Mucosa of descending colon (tissue), 3 donors: ENCODE measurements around the gene PARN. TPM values are rescaled to one million over a fixed set of nuclear protein-coding genes. Genes with fewer than 3 reads are reported as not detected.
"Not testable (repeated sequence)": the region's sequence is repeated elsewhere in the genome, so short reads cannot be mapped to it uniquely, and the experiment has no call there.

Experiments used
- ATAC-seq: fragments of 200-7000 bp; cut with Tn5 transposase; one replicate; pipeline ENCODE4 v1.9.1; 2020; ENCODE audit warnings: mild to moderate bottlenecking, moderate library complexity
- DNase-seq, 3 donors: peaks; one replicate each; pipeline ENCODE4 v3.0.0-alpha.2; 2020
- H3K36me3 ChIP-seq: fragments of 200-600 bp; one replicate; pipeline ENCODE4 v1.8.0; 2021; ENCODE audit warnings: low read depth, mild to moderate bottlenecking
- H3K4me1 ChIP-seq: fragments of 200-600 bp; one replicate; pipeline ENCODE4 v1.8.0; 2021; ENCODE audit warnings: low read depth, mild to moderate bottlenecking
- H3K4me3 ChIP-seq: fragments of 200-600 bp; one replicate; pipeline ENCODE4 v1.8.0; 2021; ENCODE audit warnings: mild to moderate bottlenecking
- H3K9me3 ChIP-seq: fragments of 200-600 bp; one replicate; pipeline ENCODE4 v1.8.0; 2021; ENCODE audit warnings: mild to moderate bottlenecking
- CTCF ChIP-seq: fragments of 200-600 bp; IDR thresholded peaks from one replicate; pipeline ENCODE4 v1.8.0; 2022; ENCODE audit warnings: antibody characterized with exemption, mild to moderate bottlenecking
- intact Hi-C, 2 donors: fragments of 100-400 bp; cut with DNase I in 1 of 2; cut with micrococcal nuclease in 1 of 2; formaldehyde crosslinking; loops; one replicate each; pipeline versions ENCODE4 v1.11.0 to v1.11.1; 2022; cut with DNase I, micrococcal nuclease
- total RNA-seq, 3 donors: library from RNA; stranded (reverse); fragmentation: NEBNext Ultra II Directional in 2 of 3; extraction: Animal tissue kit (Norgen Biotek cat#: 25700) in 2 of 3; gene quantifications; one replicate each; pipeline versions ENCODE4 v1.2.1 to v1.2.4, GENCODE V29; 2021 to 2023
- donor health status: DM: no; HTN: no; CAD: no; lungs with moderate emphysema.
- donor health status: DM: no; HTN: no; CAD: no.
- donor health status: DM: no; HTN: yes; CAD: no.

PARN gene
- total RNA-seq, 3 donors from 2014 or later, result 31.5 to 34.0 (median 33.3) TPM

DNA sequence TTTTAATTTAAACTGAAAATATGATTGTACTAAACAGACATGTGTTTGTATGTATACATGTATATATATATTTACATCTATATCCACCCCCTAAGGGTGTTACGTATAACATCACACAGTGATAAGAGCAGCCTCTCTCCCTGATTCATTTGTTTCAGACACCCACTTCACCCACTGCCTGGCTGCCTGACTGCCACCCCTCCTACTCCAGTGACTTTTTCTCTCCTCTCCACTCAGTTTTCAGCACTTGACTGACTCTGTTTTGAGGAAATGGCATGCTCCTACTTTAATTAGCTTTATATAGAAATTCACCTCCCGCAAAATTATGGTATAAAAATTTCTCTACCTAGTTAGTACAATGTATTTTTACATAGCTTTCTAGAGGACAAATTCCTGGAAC lies 22.7 kb upstream of the PARN start:
- peaks cover 19% of the 10 kb centered on the region for H3K36me3 ChIP-seq
- no peak overlapping the region for H3K4me3 ChIP-seq
- intact Hi-C loops, result no loop called here
- no peaks in the 10 kb centered on the region for H3K9me3 ChIP-seq
- ATAC-seq, result no peak
- DNase-seq, result no peak
- peaks cover 17% of the 10 kb centered on the region for H3K4me1 ChIP-seq
- TF ChIP-seq CTCF, result no peak

DNA sequence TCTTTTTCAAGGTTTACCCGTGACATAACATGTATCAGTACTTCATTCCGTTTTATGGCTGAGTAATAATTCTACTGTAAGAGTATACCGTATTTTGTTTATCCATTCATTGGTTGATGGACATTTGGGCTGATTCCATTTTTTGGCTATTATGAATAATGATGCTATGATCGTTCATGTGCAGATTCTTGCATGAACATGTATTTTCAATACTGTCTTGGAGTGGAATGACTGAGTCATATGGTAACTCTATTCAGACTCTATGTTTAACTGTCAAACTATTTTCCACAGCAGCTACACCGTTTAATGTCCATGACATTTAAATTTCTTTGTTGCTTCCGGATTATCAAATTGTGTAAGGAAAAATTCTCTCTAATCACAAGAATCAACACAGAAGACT lies 20.6 kb upstream of the PARN start:
- ATAC-seq (no peak), DNase-seq (no peak)
- intact Hi-C loops, result no loop called here
- no peaks in the 10 kb centered on the region for H3K9me3 ChIP-seq
- H3K4me3 ChIP-seq, result no peak overlapping the region
- peaks cover 19% of the 10 kb centered on the region for H3K36me3 ChIP-seq
- no peaks in the 10 kb centered on the region for H3K4me1 ChIP-seq
- TF ChIP-seq CTCF, result no peak

DNA sequence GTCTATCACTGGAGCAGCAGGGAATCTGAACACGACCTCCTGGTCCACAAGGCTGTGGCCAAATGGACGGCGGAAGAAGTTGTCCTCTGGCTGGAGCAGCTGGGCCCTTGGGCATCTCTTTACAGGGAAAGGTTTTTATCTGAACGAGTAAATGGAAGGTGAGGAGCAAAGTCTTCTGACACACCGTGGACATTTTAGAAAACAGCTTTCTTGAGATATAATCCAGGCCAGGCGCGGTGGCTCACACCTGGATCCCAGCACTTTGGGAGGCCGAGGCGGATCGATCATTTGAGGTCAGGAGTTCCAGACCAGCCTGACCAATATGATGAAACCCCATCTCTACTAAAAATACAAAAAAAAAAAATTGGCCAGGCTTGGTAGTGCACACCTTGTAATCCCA lies 19.8 kb upstream of the PARN start:
- Histone ChIP-seq H3K36me3 (peaks cover 22% of the 10 kb centered on the region), H3K4me3 (no peak overlapping the region), H3K4me1 (no peaks in the 10 kb centered on the region), H3K9me3 (no peaks in the 10 kb centered on the region)
- ATAC-seq, result no peak
- intact Hi-C loops, result no loop called here
- no peak for TF ChIP-seq CTCF
- no peak for DNase-seq

DNA sequence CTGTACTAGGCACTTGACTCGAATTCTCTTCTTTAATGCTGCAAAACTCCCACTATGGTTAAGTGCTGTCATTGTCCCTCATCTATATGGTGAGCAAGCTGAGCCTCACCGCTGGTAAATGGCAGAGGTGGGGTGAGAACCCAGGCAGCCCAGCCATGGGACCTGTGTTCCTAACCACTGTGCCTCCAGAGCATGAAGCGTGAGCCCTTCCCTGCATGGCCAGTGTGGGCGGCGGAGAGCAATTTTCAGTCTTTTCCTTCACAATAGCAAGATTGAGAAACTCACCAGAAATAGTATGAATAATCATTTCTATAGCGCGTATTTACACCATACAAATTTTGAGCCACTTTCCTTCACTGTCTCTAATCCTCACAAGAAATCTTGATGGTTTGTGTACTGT lies 11.9 kb upstream of the PARN start:
- H3K4me1 ChIP-seq, result peaks cover 11% of the 10 kb centered on the region
- no peak for TF ChIP-seq CTCF
- peaks cover 4% of the 10 kb centered on the region for H3K36me3 ChIP-seq

GRCh38 chr16:14641206-14641605 lies 11.1 kb upstream of the PARN start:
- Histone ChIP-seq H3K36me3 (peaks cover 4% of the 10 kb centered on the region), H3K9me3 (no peaks in the 10 kb centered on the region), H3K4me3 (no peak overlapping the region), H3K4me1 (peaks cover 11% of the 10 kb centered on the region)
- ATAC-seq (no peak), DNase-seq (no peak)
- TF ChIP-seq CTCF, result no peak
- intact Hi-C loops, result no loop called here

More for the DNA sequence above, 11.9 kb upstream of the PARN start:
- intact Hi-C loops, result no loop called here
- ATAC-seq (no peak), DNase-seq (no peak)
- H3K9me3 ChIP-seq, result no peaks in the 10 kb centered on the region
- no peak overlapping the region for H3K4me3 ChIP-seq

DNA sequence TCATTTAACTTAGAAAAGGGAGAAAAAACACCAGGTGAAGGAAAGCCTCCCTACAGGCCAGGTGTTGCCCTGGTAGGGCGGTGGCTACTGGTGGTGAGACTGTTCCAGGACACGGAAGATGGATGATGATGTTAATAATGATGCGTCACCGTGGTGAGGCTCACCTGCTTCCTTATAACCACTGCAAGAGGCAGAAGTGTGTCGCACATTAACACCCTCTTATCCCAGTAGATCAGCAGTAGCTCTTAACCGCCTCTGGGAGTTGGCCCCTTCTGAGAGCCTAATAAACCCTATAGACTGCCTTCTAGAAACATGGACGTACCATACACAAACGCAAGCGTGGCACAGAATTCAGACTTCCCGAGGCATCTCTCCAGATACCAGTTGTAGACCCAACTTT lies 10.5 kb upstream of the PARN start:
- DNase-seq, result peak; percentile 72 to 80 (median 75)
- H3K36me3 ChIP-seq, result peaks cover 4% of the 10 kb centered on the region
- peaks cover 11% of the 10 kb centered on the region for H3K4me1 ChIP-seq
- intact Hi-C loops, result no loop called here
- ATAC-seq, result peak; percentile 99
- no peaks in the 10 kb centered on the region for H3K9me3 ChIP-seq
- no peak for TF ChIP-seq CTCF
- H3K4me3 ChIP-seq, result no peak overlapping the region

- intact Hi-C loops, H3K9me3 ChIP-seq, ATAC-seq, H3K4me3 ChIP-seq, DNase-seq, H3K36me3 ChIP-seq: not testable (repeated sequence)
- H3K4me1 ChIP-seq, result peaks cover 32% of the 10 kb centered on the region
Measured at GRCh38 chr16:14636951-14637240, 6.8 kb upstream of the PARN start.

DNA sequence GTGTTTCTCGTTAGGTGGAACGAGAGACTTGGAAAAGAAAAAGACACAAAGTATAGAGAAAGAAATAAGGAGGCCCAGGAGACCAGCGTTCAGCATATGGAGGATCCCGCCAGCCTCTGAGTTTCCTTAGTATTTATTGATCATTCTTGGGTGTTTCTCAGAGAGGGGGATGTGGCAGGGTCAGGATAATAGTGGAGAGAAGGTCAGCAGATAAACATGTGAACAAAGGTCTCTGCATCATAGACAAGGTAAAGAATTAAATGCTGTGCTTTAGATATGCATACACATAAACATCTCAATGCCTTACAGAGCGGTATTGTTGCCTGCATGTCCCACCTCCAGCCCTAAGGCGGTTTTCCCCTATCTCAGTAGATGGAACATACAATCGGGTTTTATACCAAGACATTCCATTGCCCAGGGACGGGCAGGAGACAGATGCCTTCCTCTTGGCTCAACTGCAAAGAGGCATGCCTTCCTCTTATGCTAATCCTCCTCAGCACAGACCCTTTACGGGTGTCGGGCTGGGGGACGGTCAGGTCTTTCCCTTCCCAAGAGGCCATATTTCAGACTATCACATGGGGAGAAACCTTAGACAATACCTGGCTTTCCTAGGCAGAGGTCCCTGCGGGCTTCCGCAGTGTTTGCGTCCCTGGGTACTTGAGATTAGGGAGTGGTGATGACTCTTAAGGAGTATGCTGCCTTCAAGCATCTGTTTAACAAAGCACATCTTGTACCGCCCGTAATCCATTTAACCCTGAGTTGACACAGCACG lies 6.3 kb upstream of the PARN start:
- H3K4me3 ChIP-seq, DNase-seq, H3K36me3 ChIP-seq, H3K9me3 ChIP-seq, ATAC-seq, intact Hi-C loops: not testable (repeated sequence)
- H3K4me1 ChIP-seq, result peaks cover 32% of the 10 kb centered on the region
